K562 (cell line): ENCODE data around the gene AIF1. TPM values are rescaled to one million over a fixed set of nuclear protein-coding genes. Genes with fewer than 3 reads are reported as not detected.

ENCODE experiments used
- BHLHE40 ChIP-seq: IDR thresholded peaks from 2 replicates; pipeline ENCODE4 v1.6.1; 2011; ENCODE audit warnings: low read length, improper control_type of control experiment
- CHD2 ChIP-seq: IDR thresholded peaks from 2 replicates; pipeline ENCODE4 v1.6.1; 2011; ENCODE audit warnings: low read depth, low read length
- E2F6 ChIP-seq, 2 experiments: IDR thresholded peaks; 2 replicates each; pipeline ENCODE4 v1.6.1; 2011; ENCODE audit warnings: borderline replicate concordance in 1 of 2, control low read depth in 1 of 2, low read depth in 1 of 2, low read length in 1 of 2, mild to moderate bottlenecking in 1 of 2, mixed read lengths in 1 of 2, moderate library complexity in 1 of 2; ENCODE audit not compliant: insufficient read depth in 1 of 2, insufficient read length in 1 of 2, poor library complexity in 1 of 2, severe bottlenecking in 1 of 2; ENCODE audit errors: extremely low read depth in 1 of 2
- EWSR1 ChIP-seq: fragments of 450-650 bp; IDR thresholded peaks from 2 replicates; pipeline ENCODE4 v1.6.1; 2018; ENCODE audit warnings: borderline replicate concordance, mild to moderate bottlenecking, low read depth, moderate library complexity; ENCODE audit not compliant: partially characterized antibody
- JUN ChIP-seq, 2 experiments: sonication (generic) in 1 of 2; formaldehyde crosslinking in 1 of 2; IDR thresholded peaks; 2 replicates each; pipeline versions ENCODE4 v1.6.1 to v1.8.0; 2012 to 2022; ENCODE audit warnings: borderline replicate concordance in 2 of 2, mild to moderate bottlenecking in 2 of 2, improper control_type of control experiment in 1 of 2, low read depth in 1 of 2, low read length in 1 of 2, missing genetic modification reagents in 1 of 2
- NRF1 ChIP-seq, 2 experiments: fragments of 450-650 bp; IDR thresholded peaks in 1 of 2; conservative IDR thresholded peaks in 1 of 2; 2 replicates each; pipeline ENCODE4 v1.6.1; 2014; ENCODE audit warnings: mild to moderate bottlenecking in 2 of 2
- OTX1 ChIP-seq: fragments of 450-650 bp; formaldehyde crosslinking; IDR thresholded peaks from 2 replicates; pipeline ENCODE4 v1.4.0; 2022; ENCODE audit warnings: mild to moderate bottlenecking
- ZMIZ1 ChIP-seq, 2 experiments: fragments of 150-350 bp in 1 of 2; IDR thresholded peaks; 2 replicates each; pipeline ENCODE4 v1.6.1; 2012 to 2016; ENCODE audit warnings: low read depth in 2 of 2, low read length in 2 of 2, mild to moderate bottlenecking in 1 of 2, moderate library complexity in 1 of 2
- ZNF165 ChIP-seq: fragments of 250-450 bp; sonication (Bioruptor Pico); IDR thresholded peaks from 2 replicates; pipeline ENCODE4 v1.4.0; 2020; ENCODE audit warnings: borderline replicate concordance
- ZNF696 ChIP-seq: fragments of 250-450 bp; sonication (Bioruptor Pico); conservative IDR thresholded peaks from 2 replicates; pipeline ENCODE4 v1.4.0; 2020; ENCODE audit warnings: mild to moderate bottlenecking, moderate library complexity
- polyA plus RNA-seq, 8 experiments: library from polyadenylated mRNA; depleted of rRNA in 4 of 8; stranded (reverse) in 5 of 8; unstranded in 3 of 8; fragments of >200 nt; fragmentation: Nextera tagmentation in 2 of 8; fragmentation: Illumina TruSeq in 1 of 8; extraction: Ambion mirVana in 2 of 8; extraction: Trizol in 1 of 8; gene quantifications; 2 replicates each; pipeline versions ENCODE4 v1.2.1 to v1.2.3, GENCODE V29; 2011 to 2014; ENCODE audit warnings: inconsistent platforms in 1 of 8, missing spikeins in 1 of 8
- total RNA-seq, 7 experiments: library from RNA; depleted of rRNA in 6 of 7; stranded (reverse); fragments of >200 nt in 6 of 7; fragmentation: Illumina TruSeq in 2 of 7; extraction: Trizol in 2 of 7; gene quantifications; 2 replicates each; pipeline versions ENCODE4 v1.2.1 to v1.2.3, GENCODE V29; 2011 to 2021; ENCODE audit warnings: low replicate concordance in 1 of 7
- TF ChIP-seq, protein P1 (sequence below), 2 experiments: fragments of 200-800 bp in 1 of 2; sonication (Bioruptor generic) in 1 of 2; sonication (generic) in 1 of 2; formaldehyde crosslinking in 1 of 2; IDR thresholded peaks in 1 of 2; conservative IDR thresholded peaks in 1 of 2; 2 replicates each; pipeline versions ENCODE4 v1.5.0 to v1.6.1; 2016 to 2020; ENCODE audit warnings: missing compliant biosample characterization in 1 of 2, missing genetic modification characterization in 1 of 2, missing genetic modification reagents in 1 of 2
- TF ChIP-seq, protein P2 (sequence below): fragments of 450-650 bp; IDR thresholded peaks from 2 replicates; pipeline ENCODE4 v1.6.1; 2018; ENCODE audit warnings: mild to moderate bottlenecking, low read depth; ENCODE audit not compliant: partially characterized antibody
- TF ChIP-seq, protein P3 (sequence below), 2 experiments: fragments of 450-650 bp in 1 of 2; sonication (generic) in 1 of 2; formaldehyde crosslinking in 1 of 2; IDR thresholded peaks in 1 of 2; conservative IDR thresholded peaks in 1 of 2; 2 replicates each; pipeline versions ENCODE4 v1.6.1 to v1.8.1; 2016 to 2023; ENCODE audit warnings: mild to moderate bottlenecking in 2 of 2, moderate library complexity in 2 of 2, inconsistent platforms in 1 of 2, missing genetic modification reagents in 1 of 2

Gene AIF1
- total and polyA plus RNA-seq, 9 of the 15 experiments (the other 6 are each of a cell fraction or from before 2014, with no cell fraction given): 9.4 to 33.4 (median 19.4) TPM

DNA sequence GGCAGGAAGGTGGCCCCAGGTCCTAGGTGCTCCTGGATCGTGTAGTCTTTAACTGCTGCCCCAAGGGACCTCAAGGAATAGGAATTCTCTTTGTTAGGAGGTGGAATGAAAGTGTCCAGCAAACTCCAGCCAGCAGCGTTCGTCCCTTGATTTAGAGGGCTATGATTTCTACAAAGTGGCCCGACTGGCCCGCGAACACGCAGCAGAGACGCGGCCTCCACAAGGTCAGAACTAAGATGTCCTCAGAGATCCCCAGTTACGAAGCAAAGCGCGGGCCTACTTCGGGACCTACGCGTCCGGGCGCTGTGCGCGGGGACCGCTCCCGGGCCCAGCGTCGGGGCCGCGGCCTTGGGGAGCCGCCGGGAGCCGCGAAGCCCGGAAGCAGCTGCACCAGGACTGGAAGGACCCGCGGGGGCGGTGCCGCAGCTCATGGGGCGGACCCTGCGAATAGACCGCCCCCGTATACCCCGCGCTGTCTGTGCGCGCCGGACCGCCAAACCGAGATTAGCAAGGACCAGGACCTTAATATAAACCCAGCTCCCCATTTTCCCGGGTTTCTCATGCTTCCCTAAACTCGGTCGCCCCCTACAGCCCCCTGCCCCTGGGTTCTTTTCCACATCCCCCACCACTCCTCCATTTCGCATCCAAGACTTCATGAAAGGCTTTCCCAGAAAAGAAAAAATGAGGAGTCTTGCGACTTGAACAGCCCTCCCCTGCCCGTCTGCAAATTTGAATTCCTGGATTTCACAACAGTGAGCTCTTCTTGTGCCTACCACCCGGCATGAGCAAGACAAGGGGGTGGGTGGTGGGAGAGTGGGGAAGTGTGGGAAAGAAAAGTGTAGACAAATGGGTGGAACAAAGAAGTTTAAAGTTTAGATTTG lies 45.6 kb downstream of the AIF1 start, which contains the start of gene C6orf47 (continued):
- TF ChIP-seq ZNF696 (CRISPR knock-in tag) (0 out of 2 replicates have a peak, but pooled peaks have one; percentile 66), ZNF165 (CRISPR knock-in tag) (0 out of 2 replicates have a peak, but pooled peaks have one; percentile 3), OTX1 (CRISPR knock-in tag) (peak; percentile 19; the same call in 1 of the 2 replicates), ZMIZ1 (IDR thresholded peaks at IDR 0.05; ENCODE audit: low read depth in 2 of 2, low read length in 2 of 2) (0 out of 4 replicates have a peak, but pooled peaks of 1 of the 2 experiments have one; percentile 33), EWSR1 (no peak), CHD2 (peak; percentile 34), JUN (IDR thresholded peaks at IDR 0.05; ENCODE audit: borderline replicate concordance, low read depth, low read length) (peak; percentile 59; the same call in 1 of the 2 replicates), JUN (CRISPR knock-in tag; IDR thresholded peaks at IDR 0.05; ENCODE audit: borderline replicate concordance) (no peak), BHLHE40 (0 out of 2 replicates have a peak, but pooled peaks have one; percentile 21), NRF1 (conservative IDR thresholded peaks at IDR 0.05 in 1 of 2, IDR thresholded peaks at IDR 0.05 in 1 of 2) (peak; percentile 84 to 86), E2F6 (IDR thresholded peaks at IDR 0.05; ENCODE audit: borderline replicate concordance in 1 of 2, extremely low read depth in 1 of 2, insufficient read depth in 1 of 2, insufficient read length in 1 of 2, low read depth in 1 of 2, low read length in 1 of 2, poor library complexity in 1 of 2, severe bottlenecking in 1 of 2) (peak; percentile 52 to 76)
- TF ChIP-seq, protein P1, sequence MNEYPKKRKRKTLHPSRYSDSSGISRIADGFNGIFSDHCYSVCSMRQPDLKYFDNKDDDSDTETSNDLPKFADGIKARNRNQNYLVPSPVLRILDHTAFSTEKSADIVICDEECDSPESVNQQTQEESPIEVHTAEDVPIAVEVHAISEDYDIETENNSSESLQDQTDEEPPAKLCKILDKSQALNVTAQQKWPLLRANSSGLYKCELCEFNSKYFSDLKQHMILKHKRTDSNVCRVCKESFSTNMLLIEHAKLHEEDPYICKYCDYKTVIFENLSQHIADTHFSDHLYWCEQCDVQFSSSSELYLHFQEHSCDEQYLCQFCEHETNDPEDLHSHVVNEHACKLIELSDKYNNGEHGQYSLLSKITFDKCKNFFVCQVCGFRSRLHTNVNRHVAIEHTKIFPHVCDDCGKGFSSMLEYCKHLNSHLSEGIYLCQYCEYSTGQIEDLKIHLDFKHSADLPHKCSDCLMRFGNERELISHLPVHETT (CRISPR knock-in tag; conservative IDR thresholded peaks at IDR 0.05 in 1 of 2, IDR thresholded peaks at IDR 0.05 in 1 of 2): no peak
- TF ChIP-seq, protein P2, sequence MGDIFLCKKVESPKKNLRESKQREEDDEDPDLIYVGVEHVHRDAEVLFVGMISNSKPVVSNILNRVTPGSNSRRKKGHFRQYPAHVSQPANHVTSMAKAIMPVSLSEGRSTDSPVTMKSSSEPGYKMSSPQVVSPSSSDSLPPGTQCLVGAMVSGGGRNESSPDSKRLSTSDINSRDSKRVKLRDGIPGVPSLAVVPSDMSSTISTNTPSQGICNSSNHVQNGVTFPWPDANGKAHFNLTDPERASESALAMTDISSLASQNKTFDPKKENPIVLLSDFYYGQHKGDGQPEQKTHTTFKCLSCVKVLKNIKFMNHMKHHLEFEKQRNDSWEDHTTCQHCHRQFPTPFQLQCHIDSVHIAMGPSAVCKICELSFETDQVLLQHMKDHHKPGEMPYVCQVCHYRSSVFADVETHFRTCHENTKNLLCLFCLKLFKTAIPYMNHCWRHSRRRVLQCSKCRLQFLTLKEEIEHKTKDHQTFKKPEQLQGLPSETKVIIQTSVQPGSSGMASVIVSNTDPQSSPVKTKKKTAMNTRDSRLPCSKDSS: no peak
- TF ChIP-seq, protein P3, sequence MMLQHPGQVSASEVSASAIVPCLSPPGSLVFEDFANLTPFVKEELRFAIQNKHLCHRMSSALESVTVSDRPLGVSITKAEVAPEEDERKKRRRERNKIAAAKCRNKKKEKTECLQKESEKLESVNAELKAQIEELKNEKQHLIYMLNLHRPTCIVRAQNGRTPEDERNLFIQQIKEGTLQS (IDR thresholded peaks at IDR 0.05): no peak
- TF ChIP-seq, protein P3 (CRISPR knock-in tag; conservative IDR thresholded peaks at IDR 0.05): no peak; the same call in 1 of the 2 replicates
